ENCODE measurements around the gene DNAJC17.
A peak's percentile ranks its signal among the peaks of the same experiment; 100 is the strongest.

Gene DNAJC17

DNA sequence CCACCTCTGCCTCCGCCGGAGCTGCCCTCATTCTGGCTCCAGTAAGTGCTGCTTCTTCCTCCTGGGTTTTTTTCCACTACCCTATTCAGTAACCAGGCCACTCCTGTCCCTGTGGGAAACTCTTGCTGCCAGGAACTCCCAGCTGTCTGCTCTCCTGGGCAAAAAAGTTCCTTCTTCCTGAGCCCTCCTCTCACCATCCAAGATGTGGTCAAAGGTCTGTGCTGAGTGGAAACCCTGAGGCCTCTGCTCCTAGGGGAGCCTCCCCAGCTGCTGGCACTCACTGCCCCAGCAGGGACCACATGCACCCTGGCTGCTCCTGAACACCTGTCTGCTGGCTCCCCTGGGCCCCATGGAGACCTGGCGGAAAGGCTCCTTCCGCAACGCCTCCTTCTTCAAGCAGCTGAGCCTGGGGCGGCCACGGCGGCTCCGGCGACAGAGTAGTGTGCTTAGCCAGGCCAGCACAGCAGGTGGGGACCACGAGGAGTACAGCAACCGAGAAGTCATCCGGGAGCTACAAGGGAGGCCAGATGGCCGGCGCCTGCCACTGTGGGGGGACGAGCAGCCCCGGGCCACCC, 37.0 kb downstream of the DNAJC17 start:
- H3K4me3 Mint-ChIP-seq: no peak overlapping the region

DNA sequence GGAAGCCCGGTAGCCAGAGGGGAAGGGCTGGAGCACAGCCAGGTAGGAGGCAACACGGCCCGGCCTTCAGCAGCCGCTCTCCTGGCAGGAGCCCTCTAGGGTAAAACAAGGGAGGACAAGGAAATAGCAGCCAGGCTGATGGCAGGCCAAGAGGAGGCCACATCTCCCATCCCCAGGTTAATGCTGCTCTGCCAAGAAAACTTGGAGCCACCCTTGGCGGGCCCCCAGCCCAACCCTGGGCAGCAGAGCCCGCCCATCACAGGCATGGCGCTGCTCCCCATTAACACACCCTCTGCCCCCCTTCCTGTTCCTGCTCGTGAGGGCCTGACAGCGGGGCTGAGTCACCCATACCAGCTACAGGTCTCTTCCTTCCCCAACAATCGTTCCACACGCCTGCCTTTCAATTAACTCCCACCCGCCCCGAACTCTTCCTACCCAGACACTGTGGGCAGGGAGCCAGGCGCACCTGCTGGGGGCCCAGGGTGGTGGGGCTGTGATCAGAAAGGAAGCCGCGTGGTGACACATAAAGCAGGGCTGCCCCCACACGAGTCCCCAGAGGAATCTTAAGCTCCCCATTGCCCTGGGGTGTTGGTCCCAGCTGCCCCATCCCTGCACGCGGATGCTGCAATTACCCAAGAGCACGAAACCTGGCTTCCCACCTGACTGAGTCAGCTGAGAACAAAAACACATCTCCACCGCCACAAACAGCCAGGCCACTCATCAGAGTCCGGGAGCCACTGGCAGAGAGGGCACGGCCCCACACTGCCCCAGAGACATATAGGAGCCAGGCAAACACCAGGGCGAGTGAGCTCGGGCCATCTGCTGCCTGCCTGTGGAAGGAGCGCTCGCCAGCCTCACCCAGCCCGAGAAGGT, 37.8 kb downstream of the DNAJC17 start, which contains the start of gene C15orf62:
Gene C15orf62 (plus strand): TSS at position 707 of the 873 bp plus-strand sequence. CDS start 516 bp downstream, outside the sequence.
- Mint-ChIP-seq H3K27ac (peak within 1 kb of the TSS; percentile 76), H3K4me1 (ENCODE audit: low read depth) (peaks cover 24% of the 10 kb centered on the region), H3K36me3 (ENCODE audit: low read depth) (peaks cover 11% of the 10 kb centered on the region), H3K4me3 (peak within 1 kb of the TSS; percentile 41), H3K9me3 (no peaks in the 10 kb centered on the region), H3K27me3 (ENCODE audit: low read depth) (no peaks in the 10 kb centered on the region)

More for the DNA sequence above, 37.0 kb downstream of the DNAJC17 start:
- H3K27me3 Mint-ChIP-seq (ENCODE audit: low read depth): no peaks in the 10 kb centered on the region
- peaks cover 14% of the 10 kb centered on the region for H3K36me3 Mint-ChIP-seq (ENCODE audit: low read depth)
- peaks cover 20% of the 10 kb centered on the region for H3K4me1 Mint-ChIP-seq (ENCODE audit: low read depth)
- peak overlapping the region; percentile 76 for H3K27ac Mint-ChIP-seq
- H3K9me3 Mint-ChIP-seq: no peaks in the 10 kb centered on the region

DNA sequence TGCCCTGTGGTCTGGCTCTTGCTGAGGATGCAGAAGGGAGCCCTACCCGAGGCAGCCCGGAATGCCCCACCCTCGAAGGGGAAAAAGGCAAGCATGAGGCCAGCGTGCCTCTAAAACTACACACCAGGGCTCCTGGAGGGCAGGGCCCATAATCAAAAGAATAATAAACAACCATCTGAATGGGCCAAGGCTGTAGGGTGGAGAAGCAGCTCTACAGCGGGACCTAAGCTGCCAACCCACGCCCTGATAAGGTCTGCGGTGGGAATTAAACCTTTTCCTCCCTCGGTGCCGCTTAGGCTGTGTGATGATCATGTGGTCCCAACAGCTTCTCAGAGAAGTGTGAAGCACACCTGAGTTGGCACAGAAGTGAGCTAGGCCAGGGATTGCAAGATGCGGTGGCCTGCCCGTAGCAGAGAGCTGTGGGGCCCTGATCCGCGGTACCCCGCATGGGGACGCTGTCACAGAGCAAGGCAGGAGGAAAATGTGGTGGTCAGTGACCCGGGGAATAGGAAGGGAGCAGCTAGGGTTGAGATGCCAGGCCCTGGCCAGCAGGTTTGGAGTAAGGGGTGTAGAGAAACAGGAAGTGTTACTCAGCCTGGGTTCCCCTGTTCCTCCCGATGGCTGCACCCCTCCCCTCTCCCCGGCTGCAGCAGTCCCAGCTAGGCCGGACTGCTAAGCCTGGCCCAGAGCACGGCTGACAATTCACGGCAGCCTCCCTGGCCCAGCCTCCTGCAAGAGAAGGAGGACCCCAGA, 38.6 kb downstream of the DNAJC17 start:
- peaks cover 27% of the 10 kb centered on the region for H3K4me1 Mint-ChIP-seq (ENCODE audit: low read depth)
- peak overlapping the region; percentile 76 for H3K27ac Mint-ChIP-seq
- peaks cover 11% of the 10 kb centered on the region for H3K36me3 Mint-ChIP-seq (ENCODE audit: low read depth)
- peak overlapping the region; percentile 33 for H3K4me3 Mint-ChIP-seq
- H3K27me3 Mint-ChIP-seq (ENCODE audit: low read depth): no peaks in the 10 kb centered on the region
- no peaks in the 10 kb centered on the region for H3K9me3 Mint-ChIP-seq

DNA sequence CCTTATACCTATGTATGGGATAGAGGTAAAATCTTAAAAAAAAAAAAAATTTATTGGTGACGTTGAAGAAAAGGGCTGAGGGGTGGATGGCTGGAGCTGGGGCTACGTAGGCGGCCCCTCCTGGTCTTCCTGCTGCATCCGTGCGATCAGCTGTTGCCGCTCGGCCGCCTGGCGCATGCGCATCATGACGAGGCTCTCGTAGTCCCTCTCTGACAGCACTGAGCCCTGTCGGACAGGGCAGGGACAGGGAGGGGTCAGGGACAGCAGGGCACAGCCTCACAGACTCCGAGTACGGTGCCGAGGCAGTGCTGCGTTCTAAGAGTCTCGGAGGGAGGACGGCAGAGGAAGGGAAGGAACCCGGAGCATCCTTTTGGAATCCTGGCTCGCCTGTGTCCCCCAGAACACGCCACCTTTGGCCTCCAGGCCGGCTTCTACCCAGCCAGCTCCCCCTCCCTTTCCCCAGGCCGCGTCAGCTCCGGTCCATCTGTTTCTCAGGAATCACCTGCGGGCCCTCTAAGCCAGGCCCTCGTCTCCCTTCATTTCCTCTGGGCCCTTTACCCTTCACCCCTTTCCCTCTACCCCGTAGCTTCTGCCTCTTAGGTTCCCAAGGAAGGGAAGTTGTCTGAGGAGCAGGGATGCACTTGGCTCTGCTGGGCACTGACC, 39.3 kb downstream of the DNAJC17 start:
- Mint-ChIP-seq H3K27me3 (ENCODE audit: low read depth) (no peaks in the 10 kb centered on the region), H3K36me3 (ENCODE audit: low read depth) (peaks cover 8% of the 10 kb centered on the region), H3K27ac (no peak overlapping the region), H3K4me1 (ENCODE audit: low read depth) (peaks cover 29% of the 10 kb centered on the region), H3K9me3 (no peaks in the 10 kb centered on the region), H3K4me3 (no peak overlapping the region)

DNA sequence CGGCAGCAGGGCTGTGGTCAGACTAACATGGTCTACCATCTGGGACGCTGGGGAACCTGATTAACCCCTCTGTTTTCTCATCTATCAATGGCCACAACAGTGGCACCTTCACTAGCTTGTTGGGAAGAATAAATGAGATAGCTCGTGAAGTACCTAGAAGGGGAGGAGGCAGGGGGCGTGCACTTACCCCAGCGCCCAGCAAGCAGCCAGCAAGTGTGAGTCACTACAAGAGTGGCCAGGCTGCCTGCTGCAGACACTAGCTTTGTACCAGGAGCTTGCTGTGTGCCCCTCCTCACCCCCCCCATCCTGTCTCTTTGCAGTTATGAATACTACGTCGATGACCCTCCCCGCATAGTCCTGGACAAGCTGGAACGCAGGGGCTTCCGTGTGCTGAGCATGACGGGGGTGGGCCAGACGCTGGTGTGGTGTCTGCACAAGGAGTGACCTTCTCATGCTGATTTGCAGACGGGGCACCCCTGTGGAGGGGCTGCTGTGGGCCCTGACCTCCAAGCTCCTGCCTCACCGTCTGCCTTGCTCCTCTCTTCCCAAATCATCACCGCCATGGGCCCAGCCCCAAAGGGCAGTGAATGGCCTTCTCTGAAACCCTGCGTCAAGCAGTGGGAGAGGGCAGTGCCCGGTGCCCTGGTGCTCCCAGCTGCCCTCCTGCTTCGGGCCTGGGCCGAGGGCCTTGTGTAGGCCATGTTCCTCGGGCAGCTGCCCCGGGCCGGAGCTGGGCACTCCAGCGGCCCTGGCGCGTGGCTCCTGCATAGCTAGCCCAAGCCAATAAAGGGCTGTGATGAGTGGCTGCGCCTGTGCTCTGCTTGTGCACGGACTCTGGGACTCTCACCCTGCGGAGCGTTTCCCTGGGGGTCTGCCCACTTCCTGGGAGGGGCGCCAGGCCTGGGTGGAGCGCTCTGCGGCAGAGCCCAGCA, 40.1 kb downstream of the DNAJC17 start:
- Mint-ChIP-seq H3K27me3 (ENCODE audit: low read depth) (no peaks in the 10 kb centered on the region), H3K9me3 (no peaks in the 10 kb centered on the region), H3K36me3 (ENCODE audit: low read depth) (peaks cover 7% of the 10 kb centered on the region), H3K4me3 (no peak overlapping the region), H3K4me1 (ENCODE audit: low read depth) (peaks cover 32% of the 10 kb centered on the region), H3K27ac (no peak overlapping the region)

DNA sequence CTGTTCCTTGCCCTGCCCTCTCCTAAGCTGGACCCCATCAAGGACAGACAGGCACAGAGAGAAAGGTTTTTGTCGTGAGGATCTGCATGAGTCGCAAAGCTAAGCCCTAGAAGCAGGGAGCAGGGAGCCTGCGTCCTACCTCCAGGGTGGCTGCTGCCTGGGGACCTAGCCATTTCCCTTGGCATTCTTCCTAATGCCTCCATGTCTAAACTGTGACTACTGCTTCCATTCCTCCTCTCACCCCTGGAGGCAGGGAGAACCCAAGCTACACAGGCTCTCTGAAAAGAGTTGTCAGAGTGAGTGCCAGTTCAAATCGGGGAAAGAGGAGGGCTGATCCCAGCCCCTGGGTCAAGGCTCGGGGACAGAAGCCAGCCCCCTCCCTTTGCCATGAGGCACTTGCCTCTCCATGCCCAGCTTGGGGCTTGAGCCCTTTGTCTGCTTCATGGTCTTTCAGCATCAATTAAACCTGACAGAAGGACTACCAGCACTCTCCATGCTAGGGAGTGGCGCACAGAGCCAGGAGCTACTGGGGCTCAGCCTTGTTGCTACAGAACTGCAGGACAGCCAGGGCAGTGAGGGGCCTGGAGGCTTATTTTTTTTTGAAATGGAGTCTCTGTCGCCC, 41.0 kb downstream of the DNAJC17 start:
- H3K4me1 Mint-ChIP-seq (ENCODE audit: low read depth): peaks cover 32% of the 10 kb centered on the region
- H3K4me3 Mint-ChIP-seq: no peak overlapping the region
- H3K27ac Mint-ChIP-seq: peak overlapping the region; percentile 15

DNA sequence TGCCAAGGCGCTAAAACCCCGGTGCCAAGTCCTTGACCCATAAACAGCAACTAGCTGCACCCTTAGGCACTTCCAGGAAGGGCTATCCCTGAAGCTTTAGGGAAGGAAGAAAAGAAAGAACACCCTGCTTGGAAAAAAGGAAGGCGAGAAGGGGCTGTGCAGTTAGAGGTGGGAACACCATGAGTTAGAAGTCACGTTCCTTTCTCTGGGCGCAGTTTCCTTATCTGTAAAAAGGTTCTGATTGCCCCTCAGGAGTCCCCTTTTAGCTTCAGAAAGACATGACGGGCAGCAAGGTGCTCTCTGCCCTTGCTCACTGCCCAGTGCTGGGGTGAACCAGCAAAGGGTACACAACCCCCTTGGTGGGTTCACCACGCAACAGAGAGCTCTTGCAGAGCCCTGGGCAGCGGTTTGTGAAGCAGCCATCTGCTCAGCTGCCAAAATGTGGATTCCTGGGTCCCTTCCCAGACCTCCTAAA, 42.6 kb downstream of the DNAJC17 start:
- Mint-ChIP-seq H3K4me1 (ENCODE audit: low read depth) (peaks cover 30% of the 10 kb centered on the region), H3K27me3 (ENCODE audit: low read depth) (no peaks in the 10 kb centered on the region), H3K4me3 (peak overlapping the region; percentile 81), H3K27ac (peak overlapping the region; percentile 90), H3K36me3 (ENCODE audit: low read depth) (peaks cover 5% of the 10 kb centered on the region), H3K9me3 (no peaks in the 10 kb centered on the region)

More for the DNA sequence above, 41.0 kb downstream of the DNAJC17 start:
- H3K36me3 Mint-ChIP-seq (ENCODE audit: low read depth): peaks cover 7% of the 10 kb centered on the region
- H3K9me3 Mint-ChIP-seq: no peaks in the 10 kb centered on the region
- H3K27me3 Mint-ChIP-seq (ENCODE audit: low read depth): no peaks in the 10 kb centered on the region

DNA sequence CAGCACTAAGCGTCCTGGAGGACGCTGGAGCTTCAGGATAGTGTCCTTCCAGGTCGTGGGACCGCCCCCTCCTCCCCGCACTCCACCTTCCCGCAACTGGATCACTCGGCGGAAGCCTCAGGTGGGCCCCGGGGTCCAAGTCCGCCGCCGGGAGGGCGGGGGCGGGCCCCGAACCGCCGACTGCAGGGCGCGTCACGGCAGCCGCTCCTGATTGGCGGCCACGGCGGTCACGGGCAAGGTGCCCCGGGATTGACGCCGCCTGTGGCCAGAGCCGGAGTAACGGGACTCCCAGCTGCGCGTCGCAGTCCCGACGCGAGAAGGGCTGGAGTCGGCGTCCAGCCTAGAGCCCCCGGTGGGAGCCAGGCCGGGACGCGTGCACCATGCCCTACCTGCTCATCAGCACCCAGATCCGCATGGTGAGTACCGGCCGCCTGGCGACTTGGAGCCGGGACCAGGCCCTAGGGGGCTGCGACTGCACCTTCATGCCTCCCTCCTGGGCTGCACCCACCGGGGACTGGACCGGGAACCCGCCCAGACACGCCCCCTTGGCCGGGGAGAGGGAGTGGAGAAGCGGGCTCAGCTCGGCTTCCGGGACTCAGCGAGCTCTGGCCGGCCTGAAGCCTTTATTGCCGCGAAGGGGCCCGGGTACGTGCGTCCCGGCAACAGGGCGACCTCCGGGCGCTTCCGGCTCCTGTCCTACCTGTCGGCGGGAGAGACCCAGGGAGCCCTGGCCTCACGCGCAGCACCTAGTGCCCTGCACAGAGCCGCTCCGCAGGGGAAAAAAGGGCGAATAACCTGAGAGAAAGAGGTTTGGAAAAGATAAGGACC, 43.3 kb downstream of the DNAJC17 start, which contains the start of gene GCHFR:
Gene GCHFR (plus strand): TSS at position 268 of the 828 bp plus-strand sequence. CDS start 113 bp downstream, at position 381.
- Mint-ChIP-seq H3K36me3 (ENCODE audit: low read depth) (peaks cover 3% of the 10 kb centered on the region), H3K27ac (peak within 1 kb of the TSS; percentile 90), H3K4me3 (peak within 1 kb of the TSS; percentile 81), H3K9me3 (no peaks in the 10 kb centered on the region), H3K4me1 (ENCODE audit: low read depth) (peaks cover 25% of the 10 kb centered on the region), H3K27me3 (ENCODE audit: low read depth) (no peaks in the 10 kb centered on the region)

DNA sequence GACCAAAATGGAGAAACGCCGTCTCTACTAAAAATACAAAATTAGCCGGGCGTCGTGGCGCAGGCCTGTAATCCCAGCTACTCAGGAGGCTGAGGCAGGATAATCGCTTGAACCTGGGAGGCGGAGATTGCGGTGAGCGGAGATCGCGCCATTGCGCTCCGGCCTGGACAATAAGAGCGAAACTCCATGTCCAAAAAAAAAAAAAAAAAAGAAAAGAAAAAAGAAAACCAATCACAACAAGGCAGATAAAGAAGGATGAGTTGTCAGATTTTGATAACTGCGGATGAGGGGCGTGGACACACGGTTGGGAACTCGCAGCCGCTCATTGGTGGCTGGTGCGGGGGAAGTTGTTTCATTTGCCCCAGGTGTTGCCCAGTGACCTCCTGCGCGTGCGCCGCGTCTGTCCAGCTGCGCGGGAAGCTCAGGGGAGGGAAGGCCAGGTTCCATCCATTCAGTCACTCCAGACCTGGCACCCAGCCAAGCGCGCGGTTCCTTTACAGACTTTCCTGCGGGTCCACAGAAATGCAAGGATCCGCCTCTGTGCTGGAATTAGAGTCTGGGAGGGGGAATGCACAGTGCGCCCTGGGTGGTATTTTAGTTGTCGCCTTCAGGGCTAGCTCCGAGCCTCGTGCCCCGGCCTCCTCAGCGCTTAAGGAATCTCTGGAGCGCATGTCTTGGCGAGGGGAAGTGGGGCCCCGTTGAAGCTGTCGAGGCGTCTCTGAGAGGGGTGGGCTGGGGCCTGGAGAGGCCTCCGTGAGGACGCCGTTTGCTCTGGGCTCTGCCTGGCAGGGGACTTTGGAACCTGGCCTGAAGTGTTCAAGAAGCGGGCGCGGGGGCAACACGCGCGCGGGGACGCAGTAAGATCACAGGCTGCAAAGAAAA, 44.1 kb downstream of the DNAJC17 start:
- Mint-ChIP-seq H3K4me3 (peak overlapping the region; percentile 81), H3K4me1 (ENCODE audit: low read depth) (peaks cover 19% of the 10 kb centered on the region), H3K27me3 (ENCODE audit: low read depth) (no peaks in the 10 kb centered on the region), H3K27ac (peak overlapping the region; percentile 82), H3K9me3 (no peaks in the 10 kb centered on the region), H3K36me3 (ENCODE audit: low read depth) (no peaks in the 10 kb centered on the region)

DNA sequence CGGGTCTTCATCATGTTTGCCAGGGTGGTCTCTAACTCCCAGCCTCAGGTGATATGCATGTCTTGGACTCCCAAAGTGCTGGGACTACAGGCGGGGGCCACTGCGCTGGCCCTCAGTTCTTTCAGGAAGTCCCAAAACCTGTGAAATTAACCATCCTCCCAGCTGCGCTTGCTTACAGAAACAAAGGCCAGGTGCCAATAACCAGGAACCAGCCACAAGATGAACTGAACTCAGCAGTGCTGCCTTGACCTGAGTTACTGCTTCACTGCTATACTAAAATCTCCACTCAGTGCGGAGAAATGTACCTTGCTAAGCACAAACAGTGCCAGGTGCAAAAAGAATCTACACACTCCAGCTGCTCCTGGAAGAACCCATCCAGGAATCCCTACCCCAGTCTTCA, 47.3 kb downstream of the DNAJC17 start:
- Mint-ChIP-seq H3K4me3 (no peak overlapping the region), H3K4me1 (ENCODE audit: low read depth) (peaks cover 18% of the 10 kb centered on the region), H3K27me3 (ENCODE audit: low read depth) (no peaks in the 10 kb centered on the region), H3K36me3 (ENCODE audit: low read depth) (no peaks in the 10 kb centered on the region), H3K27ac (no peak overlapping the region), H3K9me3 (no peaks in the 10 kb centered on the region)

DNA sequence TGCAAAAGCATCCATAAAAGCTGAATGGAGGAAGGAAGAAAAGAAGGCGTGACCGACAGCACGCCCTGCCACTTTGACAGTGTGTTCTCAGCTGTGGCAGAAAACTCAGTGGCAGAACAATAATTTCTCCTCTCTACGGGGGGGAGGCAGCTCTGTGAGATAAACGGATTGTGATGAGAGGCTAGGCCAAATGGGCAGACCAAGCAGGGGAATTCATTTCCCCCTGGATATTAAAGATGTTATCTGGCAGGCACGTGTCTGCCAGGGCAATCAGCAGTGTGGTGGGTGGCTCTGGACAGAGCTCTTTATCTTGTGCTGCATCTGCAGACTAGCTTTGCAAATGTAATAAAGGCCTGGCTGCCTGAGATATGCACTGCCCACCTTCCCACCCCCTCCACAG, 50.3 kb downstream of the DNAJC17 start:
- no peaks in the 10 kb centered on the region for H3K27me3 Mint-ChIP-seq (ENCODE audit: low read depth)
- peak overlapping the region; percentile 52 for H3K4me3 Mint-ChIP-seq
- peaks cover 28% of the 10 kb centered on the region for H3K4me1 Mint-ChIP-seq (ENCODE audit: low read depth)
- no peaks in the 10 kb centered on the region for H3K9me3 Mint-ChIP-seq
- peaks cover 12% of the 10 kb centered on the region for H3K36me3 Mint-ChIP-seq (ENCODE audit: low read depth)
- H3K27ac Mint-ChIP-seq: peak overlapping the region; percentile 34

Measured in T-helper 1 cell treated with Interleukin-12 subunit alpha and Interleukin-12 subunit beta and Interleukin-4 antibody, amounts not matched to agents 30 μg/mL and 1 μg/mL, for 36 hours (primary cell).